ENCODE results near the gene ANO10.

ANO10 gene

DNA sequence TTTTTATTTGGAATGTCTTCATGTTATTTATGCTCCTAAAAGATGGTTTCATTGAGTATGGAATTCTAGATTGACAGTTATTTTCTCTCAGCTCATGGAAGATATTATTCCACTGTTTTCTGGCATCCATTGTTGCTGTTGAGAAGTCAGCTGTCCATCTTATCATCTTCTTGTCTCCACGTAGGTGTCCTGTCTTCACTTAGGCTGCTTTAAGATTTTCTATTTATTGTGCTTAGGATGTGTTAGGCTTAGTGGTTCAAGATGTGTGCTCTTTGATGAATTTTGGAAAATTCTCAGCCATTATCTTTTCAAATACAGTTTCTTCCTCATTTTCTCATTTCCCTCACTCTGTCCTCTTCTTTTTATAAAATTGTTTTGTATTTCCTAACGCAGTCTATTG, 283.5 kb downstream of the ANO10 start:
- no peak overlapping the region for H3K27ac ChIP-seq
- CTCF ChIA-PET, result no interaction called here
- no peak for DNase-seq (ENCODE audit: low spot score)
- POLR2A ChIA-PET (ENCODE audit: low non-redundant PET), result no interaction called here
- no peak for TF ChIP-seq CTCF (conservative IDR thresholded peaks at IDR 0.05; ENCODE audit: low read depth)

DNA sequence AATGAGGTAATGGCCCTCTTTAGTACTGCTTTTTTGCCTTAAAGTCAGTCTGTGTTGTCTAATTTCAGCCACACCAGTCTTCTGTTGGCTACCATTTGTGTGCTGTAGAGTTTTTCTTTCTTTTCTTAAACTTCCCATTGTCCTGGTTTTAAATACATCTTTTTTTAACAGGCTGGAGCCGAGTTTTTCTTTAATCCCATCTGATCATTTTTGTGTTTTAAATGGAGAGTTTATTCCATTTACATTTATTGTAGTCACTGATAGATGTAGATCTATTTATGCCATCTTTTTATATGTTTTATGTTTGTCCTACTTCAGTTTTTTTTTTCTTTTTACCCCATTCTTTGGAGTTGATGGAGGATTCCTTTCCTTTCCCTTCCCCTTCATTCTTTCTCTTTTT, 286.0 kb downstream of the ANO10 start:
- ChIA-PET POLR2A (ENCODE audit: low non-redundant PET) (no interaction called here), CTCF (interaction anchor here (1.0 kb wide), 1 partner anchor 10 kb away, joined by 3 read pairs; no protein-coding TSS in a partner anchor)
- no peak for TF ChIP-seq CTCF (conservative IDR thresholded peaks at IDR 0.05; ENCODE audit: low read depth)
- no peak overlapping the region for H3K27ac ChIP-seq
- no peak for DNase-seq (ENCODE audit: low spot score)

DNA sequence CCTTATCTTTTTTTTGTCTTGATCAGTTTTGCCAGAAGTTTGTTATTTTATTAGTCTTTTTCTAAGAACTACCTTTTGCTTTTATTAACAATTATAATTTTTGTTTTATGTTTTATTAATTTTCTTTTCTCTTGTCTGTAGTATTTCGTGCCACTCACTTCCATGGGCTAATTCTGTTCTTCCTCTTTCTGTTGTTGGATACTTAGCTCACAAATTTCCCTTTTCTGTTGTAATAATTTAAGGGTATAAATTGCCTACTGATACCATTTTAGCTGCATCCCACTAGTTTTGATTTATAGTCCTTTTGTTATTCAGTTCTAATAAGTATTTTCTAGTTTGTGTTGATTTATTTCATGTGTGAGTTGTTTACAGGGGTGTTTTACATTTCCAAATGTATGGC, 286.8 kb downstream of the ANO10 start:
- no peak overlapping the region for H3K27ac ChIP-seq
- no peak for DNase-seq (ENCODE audit: low spot score)
- CTCF ChIA-PET, result interaction anchor here (1.0 kb wide), 1 partner anchor 11 kb away, joined by 3 read pairs; no protein-coding TSS in a partner anchor
- no peak for TF ChIP-seq CTCF (conservative IDR thresholded peaks at IDR 0.05; ENCODE audit: low read depth)
- POLR2A ChIA-PET (ENCODE audit: low non-redundant PET), result no interaction called here

DNA sequence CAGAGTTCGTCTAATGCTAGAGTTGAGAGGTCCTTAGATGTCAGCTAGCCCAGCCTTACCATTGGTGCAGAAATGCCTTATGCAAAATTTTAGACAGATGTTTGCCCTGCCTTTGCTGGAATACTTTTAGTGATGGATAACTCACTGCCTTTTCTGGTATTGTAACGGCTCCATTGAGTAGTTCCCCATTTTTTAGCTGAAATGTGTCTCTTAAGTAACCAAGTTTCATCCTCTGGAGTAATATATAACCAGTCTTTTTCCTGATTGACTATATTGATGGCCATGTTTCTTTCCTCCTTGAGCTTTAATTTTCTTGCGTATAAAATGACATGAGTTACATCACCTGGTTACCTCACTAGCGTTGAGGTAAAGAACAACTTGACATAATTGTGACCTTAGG, 290.4 kb downstream of the ANO10 start:
- no peak overlapping the region for H3K27ac ChIP-seq
- DNase-seq (ENCODE audit: low spot score), result no peak
- no peak for TF ChIP-seq CTCF (conservative IDR thresholded peaks at IDR 0.05; ENCODE audit: low read depth)
- ChIA-PET POLR2A (ENCODE audit: low non-redundant PET) (no interaction called here), CTCF (interaction anchor here (0.7 kb wide), 1 partner anchor 36 kb away, joined by 4 read pairs; no protein-coding TSS in a partner anchor)

GRCh38 chr3:43330981-43331380, 290.8 kb downstream of the ANO10 start:
- CTCF ChIA-PET, result no interaction called here
- H3K27ac ChIP-seq, result no peak overlapping the region
- no peak for TF ChIP-seq CTCF (conservative IDR thresholded peaks at IDR 0.05; ENCODE audit: low read depth)
- DNase-seq (ENCODE audit: low spot score), result no peak
- POLR2A ChIA-PET (ENCODE audit: low non-redundant PET), result no interaction called here

DNA sequence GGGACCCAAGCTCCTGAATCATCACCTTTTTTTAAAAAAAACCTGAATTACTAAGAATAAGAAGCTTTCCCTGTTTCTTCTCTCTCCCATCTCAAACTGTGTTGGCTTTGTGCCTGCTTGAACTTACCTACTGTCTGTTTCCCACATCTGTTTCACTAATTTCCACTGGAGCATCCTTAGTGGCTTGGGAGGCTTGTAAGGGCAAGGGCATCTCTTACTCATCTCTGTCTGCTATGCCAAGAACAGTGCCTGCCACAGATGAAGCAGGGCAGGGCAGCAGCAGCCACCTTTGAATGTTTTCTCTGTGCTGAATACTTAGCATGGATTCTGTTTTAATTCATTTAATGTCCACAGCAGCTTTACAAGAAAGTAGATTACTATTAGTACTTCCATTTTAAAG, 293.2 kb downstream of the ANO10 start:
- H3K27ac ChIP-seq, result no peak overlapping the region
- CTCF ChIA-PET, result interaction anchor here (0.7 kb wide), 1 partner anchor 866 kb away, joined by 3 read pairs; no protein-coding TSS in a partner anchor
- no peak for TF ChIP-seq CTCF (conservative IDR thresholded peaks at IDR 0.05; ENCODE audit: low read depth)
- POLR2A ChIA-PET (ENCODE audit: low non-redundant PET), result no interaction called here
- peak; percentile 5 for DNase-seq (ENCODE audit: low spot score)

DNA sequence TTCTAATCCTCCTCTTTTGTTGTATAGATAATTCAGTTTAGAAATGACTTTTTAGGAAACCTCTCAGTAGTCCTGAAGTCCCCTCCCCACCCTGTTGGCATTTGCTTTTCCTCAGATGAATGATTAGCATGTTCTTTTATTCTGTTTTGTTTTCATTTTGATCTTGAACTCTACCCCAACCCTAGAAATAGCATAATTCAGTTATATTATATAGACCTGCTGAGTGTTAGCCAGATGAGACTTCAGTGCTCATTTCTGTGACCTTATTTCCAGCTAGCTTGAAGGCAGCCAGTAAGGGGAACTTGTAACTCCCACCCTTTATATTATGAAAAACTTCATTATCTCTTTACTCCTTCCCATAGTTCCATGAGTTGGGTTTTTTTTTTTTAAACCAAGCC, 294.2 kb downstream of the ANO10 start:
- no peak overlapping the region for H3K27ac ChIP-seq
- TF ChIP-seq CTCF (conservative IDR thresholded peaks at IDR 0.05; ENCODE audit: low read depth), result no peak
- ChIA-PET POLR2A (ENCODE audit: low non-redundant PET) (no interaction called here), CTCF (no interaction called here)
- DNase-seq (ENCODE audit: low spot score), result no peak
